RWPE1 (cell line): ENCODE measurements around the gene ZNF839.

Experiments used
- CTCF ChIA-PET: fragments of 350-600 bp; sonication (Branson Sonifier 250); formaldehyde crosslinking; extraction: SDS; loops from one replicate; lab custom pipeline; 2021; lab: Yijun Ruan, JAX
- POLR2A ChIA-PET: fragments of 400-600 bp; formaldehyde crosslinking; extraction: SDS; loops from one replicate; lab custom pipeline; 2020; ENCODE audit warnings: antibody characterized with exemption; ENCODE audit not compliant: low non-redundant PET; lab: Yijun Ruan, JAX
- DNase-seq: peaks from one replicate; pipeline ENCODE4 v3.0.0; 2012; ENCODE audit warnings: low spot score
- H3K27ac ChIP-seq: fragments of 450-650 bp; 2 replicates; pipeline ENCODE4 v1.5.1; 2017
- TF ChIP-seq, protein P1 (sequence below): fragments of 450-650 bp; conservative IDR thresholded peaks from 2 replicates; pipeline ENCODE4 v1.5.1; 2017; ENCODE audit warnings: low read depth, mild to moderate bottlenecking

Gene ZNF839

DNA sequence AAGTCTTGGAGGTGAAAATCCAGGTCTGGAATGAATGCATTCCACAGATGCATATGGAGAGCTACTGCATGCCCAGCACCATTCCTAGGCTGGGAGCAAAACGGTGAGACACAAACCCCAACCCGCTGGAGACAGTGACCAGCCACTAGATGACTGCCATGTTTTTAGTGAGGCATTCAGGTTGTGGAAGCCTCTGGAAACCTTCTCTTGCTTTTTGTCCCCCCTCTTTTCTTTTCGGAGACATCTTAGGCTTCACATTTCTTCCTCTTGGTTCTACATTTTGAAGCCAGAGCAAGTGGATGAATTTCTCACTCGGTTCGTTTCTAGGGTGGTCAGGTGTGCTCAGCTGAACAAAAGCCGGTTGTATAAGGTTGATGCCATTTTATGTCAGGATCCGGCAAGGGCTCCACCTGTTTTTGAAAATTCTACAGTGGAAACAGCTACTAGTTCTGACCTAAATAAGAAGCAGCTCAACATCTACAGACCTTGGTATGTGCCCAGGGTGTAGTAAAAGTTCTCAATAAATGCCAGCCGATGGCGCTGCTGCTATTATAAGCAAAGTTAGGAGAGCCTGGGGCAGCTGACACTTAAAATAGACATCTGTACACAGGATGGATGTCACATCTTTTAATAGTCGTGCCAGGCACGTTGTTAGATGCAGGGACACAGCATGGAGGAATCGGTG lies 1.8 kb upstream of the ZNF839 start:
- CTCF ChIA-PET = interaction anchor here (0.5 to 1.0 kb wide), 10 partner anchors 14 to 306 kb away, joined by 3 to 9 read pairs (median 4); partner anchors contain the start of gene WDR20
- DNase-seq = no peak
- peak overlapping the region; percentile 87 for H3K27ac ChIP-seq
- TF ChIP-seq, protein P1, sequence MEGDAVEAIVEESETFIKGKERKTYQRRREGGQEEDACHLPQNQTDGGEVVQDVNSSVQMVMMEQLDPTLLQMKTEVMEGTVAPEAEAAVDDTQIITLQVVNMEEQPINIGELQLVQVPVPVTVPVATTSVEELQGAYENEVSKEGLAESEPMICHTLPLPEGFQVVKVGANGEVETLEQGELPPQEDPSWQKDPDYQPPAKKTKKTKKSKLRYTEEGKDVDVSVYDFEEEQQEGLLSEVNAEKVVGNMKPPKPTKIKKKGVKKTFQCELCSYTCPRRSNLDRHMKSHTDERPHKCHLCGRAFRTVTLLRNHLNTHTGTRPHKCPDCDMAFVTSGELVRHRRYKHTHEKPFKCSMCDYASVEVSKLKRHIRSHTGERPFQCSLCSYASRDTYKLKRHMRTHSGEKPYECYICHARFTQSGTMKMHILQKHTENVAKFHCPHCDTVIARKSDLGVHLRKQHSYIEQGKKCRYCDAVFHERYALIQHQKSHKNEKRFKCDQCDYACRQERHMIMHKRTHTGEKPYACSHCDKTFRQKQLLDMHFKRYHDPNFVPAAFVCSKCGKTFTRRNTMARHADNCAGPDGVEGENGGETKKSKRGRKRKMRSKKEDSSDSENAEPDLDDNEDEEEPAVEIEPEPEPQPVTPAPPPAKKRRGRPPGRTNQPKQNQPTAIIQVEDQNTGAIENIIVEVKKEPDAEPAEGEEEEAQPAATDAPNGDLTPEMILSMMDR = no peak
- POLR2A ChIA-PET = no interaction called here

DNA sequence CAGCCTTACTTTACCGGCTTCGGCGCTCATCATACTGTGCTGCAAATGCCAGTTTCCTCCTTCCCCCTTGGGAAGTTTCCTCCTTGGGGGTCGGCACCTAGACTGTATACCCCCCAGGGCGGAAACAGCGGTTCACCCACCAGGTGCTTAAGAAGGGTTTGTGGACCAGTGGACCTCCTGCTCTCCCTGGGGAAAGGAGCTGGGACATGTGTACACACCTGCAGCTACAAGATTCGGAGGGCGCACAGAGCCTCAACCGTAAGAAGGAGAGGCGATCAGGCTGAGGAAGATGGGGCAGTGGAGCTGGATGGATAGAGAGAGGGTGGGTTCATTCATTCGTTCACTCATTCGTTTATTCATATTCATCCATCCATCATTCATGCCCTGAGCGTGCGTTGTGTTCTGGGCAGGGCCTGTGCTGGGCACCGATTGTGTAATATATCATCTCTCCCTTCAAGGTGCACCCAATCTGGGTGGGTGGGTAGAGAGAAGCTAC lies 717 bp upstream of the ZNF839 start:
- peak overlapping the region; percentile 87 for H3K27ac ChIP-seq
- ChIA-PET CTCF (no interaction called here), POLR2A (no interaction called here)
- no peak for DNase-seq
- TF ChIP-seq, protein P1 = no peak

DNA sequence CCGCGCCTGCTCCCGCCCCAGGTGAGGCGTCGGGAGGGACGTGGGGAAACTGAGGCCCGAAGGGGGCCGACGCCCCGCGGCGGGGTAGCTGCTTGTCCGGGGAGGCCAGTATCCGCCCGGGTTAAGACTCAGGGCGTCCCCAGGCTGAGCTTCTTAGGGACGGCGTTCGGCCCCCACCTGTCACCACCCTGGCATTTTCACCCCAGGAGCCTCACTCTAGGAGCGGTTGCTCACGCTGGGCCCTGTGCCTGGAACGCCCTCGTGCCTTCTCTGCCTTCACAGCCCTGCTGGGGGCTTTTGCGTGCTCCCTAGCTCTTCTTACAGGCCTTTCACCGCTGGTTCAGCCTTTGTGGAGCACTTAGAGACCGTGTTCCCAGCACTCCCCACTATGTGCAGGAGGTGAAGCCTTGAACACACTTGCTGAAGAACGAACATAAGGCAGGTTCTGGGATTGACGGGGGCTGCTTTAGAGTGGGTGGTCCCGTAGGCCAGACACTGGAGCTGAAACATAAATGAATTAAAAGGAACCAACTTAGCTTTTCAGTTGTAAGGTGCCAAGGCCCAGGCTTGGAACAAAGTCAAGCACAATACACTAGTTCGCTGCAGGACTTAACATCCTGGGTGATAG lies 601 bp downstream of the ZNF839 start:
- no peak for DNase-seq
- TF ChIP-seq, protein P1 = no peak
- POLR2A ChIA-PET = no interaction called here
- CTCF ChIA-PET = no interaction called here
- H3K27ac ChIP-seq = peak overlapping the region; percentile 87

DNA sequence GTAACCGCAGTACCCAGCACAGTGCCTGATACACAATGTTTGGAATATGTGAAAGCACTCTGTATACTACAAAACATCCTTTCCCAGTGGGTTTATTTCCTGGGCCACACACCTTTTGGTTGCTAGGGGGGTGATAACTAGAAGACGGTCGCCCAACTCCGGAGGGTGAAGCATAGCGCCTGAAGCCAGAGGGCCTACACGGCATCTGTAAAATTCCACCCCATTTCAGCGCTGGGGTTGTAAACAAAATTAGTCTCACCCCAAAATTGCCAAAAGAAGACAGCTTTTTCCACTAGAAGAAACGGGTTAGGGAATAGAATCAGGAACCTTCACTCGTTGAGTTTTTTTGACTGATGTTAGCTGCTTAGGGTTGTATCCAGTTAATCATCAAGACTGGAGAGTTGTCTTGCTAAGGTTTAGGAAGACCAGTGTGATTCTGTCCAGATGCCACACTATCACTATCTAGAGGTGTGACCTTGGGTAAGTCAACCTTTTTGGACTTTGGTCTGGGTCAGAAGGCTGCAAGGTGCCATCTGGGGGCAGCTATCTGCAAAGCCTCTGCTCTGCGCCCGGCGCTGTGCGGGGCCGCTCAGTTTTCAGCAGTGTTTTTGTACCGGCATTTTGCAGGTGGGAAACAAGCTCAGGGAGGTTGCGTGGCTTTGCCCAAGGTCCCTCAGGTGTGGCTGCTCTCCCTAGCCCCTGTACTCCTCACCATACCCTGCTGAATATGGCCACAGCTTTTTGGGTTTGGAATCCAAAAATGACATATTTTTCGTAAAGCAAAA lies 1.3 kb downstream of the ZNF839 start:
- TF ChIP-seq, protein P1 = no peak
- POLR2A ChIA-PET = no interaction called here
- CTCF ChIA-PET = interaction anchor here (0.7 kb wide), 1 partner anchor 359 kb away, joined by 3 read pairs; no protein-coding TSS in a partner anchor
- DNase-seq = no peak
- H3K27ac ChIP-seq = peak overlapping the region; percentile 87

DNA sequence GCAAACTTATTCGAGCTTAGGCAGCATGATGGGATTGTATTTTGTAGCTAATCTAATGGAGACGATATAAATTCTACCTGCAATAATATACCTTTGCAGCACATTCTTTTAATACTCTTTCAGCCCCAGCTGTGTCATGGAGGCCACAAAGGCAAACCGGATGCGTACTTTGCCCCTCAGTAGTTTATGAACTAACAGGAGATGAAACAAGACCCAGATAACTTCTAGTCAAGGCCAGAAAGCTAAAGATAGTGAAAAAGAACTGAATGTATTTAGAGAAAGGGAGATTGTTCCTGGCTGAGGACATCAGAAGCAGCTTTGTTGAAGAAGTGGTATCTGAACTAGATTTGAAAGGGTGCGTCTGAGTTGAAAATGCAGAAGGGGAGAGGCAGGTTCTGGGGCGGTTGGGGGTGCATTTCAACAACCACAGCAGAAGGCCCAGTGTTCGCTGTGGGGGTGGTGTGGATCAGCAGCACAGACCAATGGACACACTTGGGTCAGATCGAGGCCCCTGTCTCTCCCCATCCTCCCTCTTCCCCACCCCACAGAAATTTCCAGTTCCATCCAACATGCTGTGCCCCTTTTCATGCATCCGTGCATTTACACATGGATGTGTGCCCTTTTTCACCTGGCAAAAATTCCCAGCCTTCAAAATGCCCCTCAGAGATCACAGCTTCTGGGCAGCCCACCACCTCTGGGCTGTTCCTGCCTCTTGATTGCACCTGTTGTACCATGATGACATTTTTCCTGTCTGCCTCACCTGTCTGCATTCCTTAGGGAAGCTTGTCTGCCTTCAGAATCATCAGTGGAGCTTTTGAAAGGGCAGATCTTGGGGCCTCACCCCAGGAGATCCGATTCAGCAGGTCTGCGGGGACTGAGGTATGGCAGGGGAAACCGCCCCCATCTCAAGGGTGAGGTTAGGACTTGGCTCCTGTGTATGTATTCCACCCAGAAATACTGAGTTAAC lies 2.2 kb downstream of the ZNF839 start:
- ChIA-PET CTCF (interaction anchor here (0.7 kb wide), 1 partner anchor 360 kb away, joined by 3 read pairs; no protein-coding TSS in a partner anchor), POLR2A (no interaction called here)
- DNase-seq = no peak
- H3K27ac ChIP-seq = peak overlapping the region; percentile 87
- TF ChIP-seq, protein P1 = no peak
